Stimulated activated CD8-positive, alpha-beta memory T cell treated with anti-CD3 and anti-CD28 coated beads, Interleukin-15, amount 100 ng/mL, for 1 hour (primary cell): ENCODE data around the gene SYT6.
"Not testable (repeated sequence)": the region's sequence is repeated elsewhere in the genome, so short reads cannot be mapped to it uniquely, and the experiment has no call there.

Source experiments
- DNase-seq: peaks from one replicate; pipeline ENCODE4 v3.0.0-alpha.2; 2020; ENCODE audit warnings: low read depth

SYT6 gene

DNA sequence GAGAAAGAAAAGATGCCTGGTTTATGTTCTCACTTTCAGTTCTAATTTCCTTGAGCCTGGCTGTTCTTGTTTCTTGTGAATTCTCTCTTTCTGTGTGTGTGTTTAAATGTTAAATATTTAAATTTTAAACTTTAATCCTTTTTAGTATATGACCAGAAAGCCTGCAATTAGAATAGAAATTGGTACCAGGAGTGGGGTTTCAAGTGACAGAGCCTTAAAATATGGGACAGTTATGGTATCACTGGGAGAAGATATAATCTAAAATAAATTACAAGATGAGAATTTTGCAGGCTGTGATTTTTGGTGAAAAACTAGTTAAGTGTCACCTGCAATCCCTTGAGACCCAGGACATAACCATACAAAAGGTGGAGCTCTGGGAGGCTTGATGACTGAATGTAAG, 81.4 kb downstream of the SYT6 start:
- DNase-seq = no peak

DNA sequence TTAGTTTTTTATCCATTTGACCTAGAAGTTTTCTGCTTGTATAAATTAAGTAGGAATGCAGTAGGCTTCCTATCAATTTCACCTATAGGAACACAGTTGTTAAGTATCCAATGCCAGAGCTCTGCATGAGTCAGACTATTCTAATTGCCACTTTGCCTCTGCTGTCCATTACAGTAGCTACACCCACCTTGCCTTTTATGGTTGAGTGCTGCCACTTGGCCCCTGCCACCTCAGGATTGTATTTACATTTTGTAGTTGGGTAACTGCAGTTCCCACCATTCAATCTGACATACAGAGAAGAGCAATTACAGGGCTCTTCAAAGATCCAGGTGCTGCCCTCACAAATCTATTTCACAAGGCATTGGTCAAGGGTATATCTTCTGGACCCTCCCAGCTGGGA, 83.9 kb downstream of the SYT6 start:
- not testable (repeated sequence) for DNase-seq

DNA sequence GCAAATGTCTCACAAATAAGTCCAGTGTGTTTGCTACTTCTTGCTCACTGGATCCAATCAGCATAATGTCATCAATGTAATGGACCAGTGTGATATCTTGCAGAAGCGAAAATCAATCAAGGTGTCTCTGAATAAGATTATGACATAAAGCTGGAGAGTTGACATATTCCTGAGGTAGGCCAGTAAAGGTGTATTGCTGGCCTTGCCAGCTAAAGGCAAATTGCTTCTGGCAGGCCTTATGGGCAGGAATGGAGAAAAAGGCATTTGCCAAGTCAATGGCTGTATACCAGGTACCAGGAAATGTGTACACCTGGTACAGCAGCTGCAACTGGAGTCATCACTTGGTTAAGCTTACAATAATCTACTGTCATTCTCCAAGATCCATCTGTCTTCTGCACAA, 85.0 kb downstream of the SYT6 start:
- not testable (repeated sequence) for DNase-seq

DNA sequence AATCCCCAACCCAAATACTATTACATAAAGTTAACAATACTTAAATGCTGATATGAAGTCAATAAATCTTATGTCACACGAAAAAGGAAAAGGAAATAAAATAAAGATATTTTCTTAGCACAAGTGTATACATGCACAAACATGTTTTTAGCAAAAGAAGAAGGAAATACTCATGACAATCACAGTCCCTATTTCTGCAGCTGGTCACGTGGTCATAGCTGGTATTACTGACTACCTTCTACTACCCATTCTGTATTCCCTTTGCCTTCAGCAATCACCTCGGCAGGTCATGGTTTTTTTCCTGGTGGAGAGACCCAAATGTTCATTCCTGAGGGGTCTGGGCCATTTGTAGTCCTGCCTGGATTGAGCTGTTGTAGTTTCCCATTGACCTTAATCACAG, 88.0 kb downstream of the SYT6 start:
- not testable (repeated sequence) for DNase-seq

DNA sequence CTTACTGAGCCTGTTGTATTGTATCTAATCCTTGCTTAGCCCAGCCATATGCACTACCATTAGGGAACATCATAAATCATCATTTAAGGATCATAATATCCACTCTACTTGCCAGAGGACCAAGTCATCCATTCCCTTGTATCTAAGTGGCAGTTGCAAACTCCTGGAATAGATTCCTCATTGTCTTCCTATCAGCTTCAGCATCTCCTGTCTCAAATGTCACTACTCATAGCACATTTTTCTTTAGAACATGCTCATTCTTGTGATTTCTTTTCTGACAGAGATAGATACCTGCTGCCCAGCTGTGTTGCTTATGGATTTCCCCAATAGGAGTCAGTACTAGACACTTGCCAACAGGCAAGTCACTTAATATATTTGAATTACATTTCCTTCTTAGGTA, 90.1 kb downstream of the SYT6 start:
- DNase-seq = no peak

DNA sequence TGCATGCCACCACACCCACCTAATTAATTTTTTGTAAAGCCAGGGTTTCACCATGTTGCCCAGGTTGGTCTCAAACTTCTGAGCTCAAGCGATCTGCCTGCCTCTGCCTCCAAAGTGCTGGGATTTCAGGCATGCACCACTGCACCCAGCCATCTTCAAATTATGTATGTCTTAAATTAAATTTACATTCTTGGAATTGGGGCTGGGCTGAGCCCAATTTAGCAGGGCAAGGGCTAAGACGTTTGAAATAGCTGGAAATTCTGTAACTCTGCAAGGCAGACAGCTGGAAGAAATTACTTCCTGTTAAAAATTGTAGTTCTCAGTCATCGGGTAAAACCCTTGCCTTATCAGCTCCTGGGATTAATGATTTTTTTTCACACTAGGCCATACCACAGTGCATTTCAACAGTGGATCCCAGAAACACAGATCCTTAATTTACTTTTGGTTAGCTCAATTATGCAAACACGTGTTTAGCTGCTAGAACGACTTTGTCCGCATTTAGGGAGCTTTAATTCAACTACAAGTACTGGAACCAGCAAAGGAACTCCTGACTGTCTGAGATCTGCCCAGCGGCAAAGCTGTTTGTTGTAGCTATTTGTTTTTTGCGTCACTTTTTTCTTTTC, 91.1 kb downstream of the SYT6 start:
- no peak for DNase-seq

DNA sequence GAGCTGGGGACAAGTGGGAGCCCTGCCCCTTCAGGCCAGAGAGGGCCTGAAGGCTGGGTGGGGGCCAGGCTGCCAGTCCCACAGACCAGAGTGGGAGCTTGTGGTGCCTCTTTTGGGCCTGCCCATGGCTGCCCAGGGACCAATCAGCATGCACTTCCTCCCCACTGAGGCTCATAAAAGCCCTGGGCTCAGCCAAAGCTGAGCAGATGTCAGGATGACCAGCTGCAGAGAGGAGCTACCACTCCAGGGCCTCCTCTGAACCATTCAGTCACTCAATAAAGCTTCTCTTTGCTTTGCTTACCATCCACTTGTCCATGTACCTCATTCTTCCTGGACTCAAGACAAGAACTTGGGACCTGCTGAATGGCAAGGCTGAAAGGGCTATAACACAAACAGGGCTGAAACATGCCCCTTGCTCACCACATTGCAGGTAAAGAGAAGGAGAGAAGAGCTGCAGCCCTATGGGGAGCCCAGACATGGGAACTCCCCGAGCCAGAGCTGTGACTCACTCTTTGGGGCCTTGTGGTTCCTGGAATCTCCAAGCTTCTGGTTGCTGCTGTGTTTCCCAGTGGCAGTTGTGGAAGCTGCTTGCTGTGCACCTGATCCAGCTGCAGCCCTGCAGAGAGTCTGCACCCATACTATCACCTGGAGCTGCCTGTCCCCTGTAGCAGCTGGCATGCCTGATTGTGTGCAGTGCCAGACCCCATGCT, 92.4 kb downstream of the SYT6 start:
- no peak for DNase-seq

DNA sequence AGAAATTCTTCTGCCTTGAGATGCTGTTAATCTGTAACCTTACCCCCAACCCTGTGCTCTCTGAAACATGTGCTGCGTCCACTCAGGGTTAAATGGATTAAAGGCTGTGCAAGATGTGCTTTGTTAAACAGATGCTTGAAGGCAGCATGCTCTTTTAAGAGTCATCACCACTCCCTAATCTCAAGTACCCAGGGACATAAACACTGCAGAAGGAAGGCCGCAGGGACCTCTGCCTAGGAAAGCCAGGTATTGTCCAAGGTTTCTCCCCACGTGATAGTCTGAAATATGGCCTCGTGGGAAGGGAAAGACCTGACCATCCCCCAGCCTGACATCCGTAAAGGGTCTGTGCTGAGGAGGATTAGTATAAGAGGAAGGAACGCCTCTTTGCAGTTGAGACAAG, 95.4 kb downstream of the SYT6 start:
- not testable (repeated sequence) for DNase-seq

DNA sequence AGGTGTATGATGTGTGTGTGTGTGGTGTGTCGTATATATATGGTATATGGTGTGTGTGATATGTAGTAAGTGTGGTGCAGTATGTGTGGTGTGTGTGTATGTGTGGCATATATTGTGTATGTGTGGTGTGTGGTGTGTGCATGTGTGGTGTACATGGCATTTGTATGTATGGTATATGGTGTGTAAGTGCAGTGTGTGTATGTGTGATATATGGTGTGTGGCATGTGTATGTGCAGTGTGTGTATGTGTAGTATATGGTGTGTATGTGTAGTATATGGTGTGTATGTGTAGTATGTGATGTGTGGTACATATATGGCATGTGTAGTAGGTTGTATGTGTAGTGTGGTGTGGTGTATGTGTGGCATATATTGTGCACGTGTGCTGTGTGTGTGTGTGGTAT, 99.5 kb downstream of the SYT6 start:
- DNase-seq = no peak

DNA sequence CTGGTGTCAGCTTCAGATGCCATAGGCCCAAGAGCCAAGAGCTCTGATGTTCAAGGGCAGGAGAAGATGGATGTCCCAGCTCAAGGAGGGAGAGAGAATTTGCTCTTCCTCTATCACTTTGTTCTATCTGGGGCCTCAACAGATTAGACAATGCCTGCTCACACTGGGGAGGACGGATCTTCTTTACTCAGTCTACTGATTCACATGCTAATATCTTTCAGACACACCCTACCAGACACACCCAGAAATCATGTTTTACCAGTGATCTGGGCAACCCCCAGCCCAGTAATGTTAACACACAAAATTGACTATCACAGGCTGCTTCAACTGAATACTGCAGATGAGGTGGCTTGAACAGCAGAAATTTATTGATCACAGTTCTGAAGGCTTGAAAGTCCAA, 105.4 kb downstream of the SYT6 start:
- DNase-seq = no peak

DNA sequence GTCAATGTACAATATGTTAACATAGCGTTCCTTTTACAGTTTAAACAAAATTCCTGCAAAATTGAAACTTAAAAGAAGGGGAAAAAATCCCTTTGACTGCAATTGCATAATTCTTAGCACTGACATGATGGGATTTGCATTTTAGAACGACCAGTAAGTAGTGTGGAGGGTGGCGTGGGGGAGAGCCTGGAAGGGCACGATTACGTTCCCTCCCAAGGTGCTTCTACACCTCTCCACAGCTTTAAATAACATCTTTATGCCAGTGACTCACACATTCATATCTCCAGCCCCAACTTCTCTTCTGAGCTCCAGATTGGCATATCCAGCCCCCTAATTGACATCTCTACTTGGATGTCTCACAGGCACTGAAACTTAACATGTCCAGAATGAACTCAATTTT, 110.1 kb downstream of the SYT6 start:
- no peak for DNase-seq

DNA sequence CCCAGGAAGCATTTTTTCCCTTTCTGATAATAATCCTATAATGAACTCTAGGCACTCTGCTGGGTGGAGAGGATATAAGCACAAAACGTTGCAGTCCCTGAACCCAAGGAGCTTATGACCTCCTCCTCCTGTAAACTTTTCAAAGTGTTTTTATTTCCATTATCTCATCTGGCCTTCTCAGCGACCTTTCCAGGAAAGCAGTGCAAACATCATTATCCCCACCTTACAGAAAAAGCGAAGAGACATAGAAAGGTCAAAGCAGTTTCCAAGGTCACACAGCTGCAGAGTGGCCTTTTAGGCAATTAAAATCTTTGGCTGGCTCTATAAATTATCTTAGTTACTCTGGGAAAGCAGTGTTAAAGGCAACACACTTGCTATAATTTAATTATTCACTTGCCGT, 110.6 kb downstream of the SYT6 start:
- DNase-seq = no peak

DNA sequence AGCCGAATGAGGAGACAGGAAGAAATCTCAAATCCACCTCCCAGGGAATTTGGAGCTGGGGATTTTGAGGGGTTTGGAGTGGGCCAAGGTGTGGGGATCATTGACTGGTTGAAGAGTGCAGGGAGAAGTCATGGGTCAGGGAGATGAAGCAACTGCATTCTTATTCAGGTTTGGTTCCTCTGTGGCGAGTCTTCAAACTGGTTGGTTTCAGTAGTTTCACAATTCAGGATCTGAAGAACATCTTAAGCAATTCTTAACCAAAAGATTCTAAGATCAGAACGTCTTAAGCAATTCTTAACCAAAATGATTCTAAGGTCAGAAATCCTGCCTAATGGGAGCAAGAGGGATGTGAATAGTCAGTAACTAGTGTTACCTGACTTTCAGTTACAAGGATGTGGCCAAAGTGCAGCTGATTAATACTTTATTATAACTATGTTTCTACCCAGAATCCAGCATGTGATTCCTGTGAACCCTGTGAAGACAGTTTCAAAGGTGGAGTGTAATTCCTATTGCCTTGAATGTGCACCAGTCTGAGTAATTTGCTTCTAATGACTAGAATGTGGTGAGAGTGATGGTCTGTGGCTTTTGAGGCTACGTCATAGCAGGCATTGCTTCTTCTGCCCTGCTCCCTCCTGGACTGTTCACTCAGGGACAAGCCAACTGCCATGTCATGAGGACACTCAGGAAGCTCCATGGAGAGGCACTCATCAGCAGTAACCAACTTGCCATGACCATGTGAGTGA, 113.2 kb downstream of the SYT6 start:
- no peak for DNase-seq
